ENCODE data around the gene YPEL5.

The YPEL5 gene

GRCh38 chr2:30157616-30158015, 10.8 kb downstream of the YPEL5 start:
- no peaks in the 10 kb centered on the region for H3K36me3 ChIP-seq (ENCODE audit: insufficient read depth)
- peaks cover 40% of the 10 kb centered on the region for H3K4me1 ChIP-seq (ENCODE audit: low read depth, poor library complexity, severe bottlenecking)
- no peak overlapping the region for H3K9ac ChIP-seq
- no peak overlapping the region for H3K4me3 ChIP-seq (IDR thresholded peaks at IDR 0.05; ENCODE audit: insufficient read depth, low read depth, low read length)
- H3K27me3 ChIP-seq (ENCODE audit: insufficient read depth, low read depth), result no peaks in the 10 kb centered on the region
- TF ChIP-seq CTCF (conservative IDR thresholded peaks at IDR 0.05; ENCODE audit: low read depth, low read length), result no peak
- H2AFZ ChIP-seq (ENCODE audit: low read depth), result no peak overlapping the region
- no peaks in the 10 kb centered on the region for H4K20me1 ChIP-seq (ENCODE audit: insufficient read depth)
- no peak overlapping the region for H3K27ac ChIP-seq
- no peak overlapping the region for H3K4me2 ChIP-seq
- H3K79me2 ChIP-seq (ENCODE audit: insufficient read depth, low read depth), result no peaks in the 10 kb centered on the region

- Histone ChIP-seq H3K36me3 (ENCODE audit: insufficient read depth) (no peaks in the 10 kb centered on the region), H3K4me1 (ENCODE audit: low read depth, poor library complexity, severe bottlenecking) (peaks cover 58% of the 10 kb centered on the region), H4K20me1 (ENCODE audit: insufficient read depth) (no peaks in the 10 kb centered on the region), H3K4me3 (IDR thresholded peaks at IDR 0.05; ENCODE audit: insufficient read depth, low read depth, low read length) (no peak overlapping the region), H2AFZ (ENCODE audit: low read depth) (no peak overlapping the region), H3K27me3 (ENCODE audit: insufficient read depth, low read depth) (no peaks in the 10 kb centered on the region), H3K9ac (no peak overlapping the region), H3K79me2 (ENCODE audit: insufficient read depth, low read depth) (no peaks in the 10 kb centered on the region), H3K27ac (peak overlapping the region; percentile 21; the same call in 1 of the 2 replicates), H3K4me2 (peak overlapping the region; percentile 20)
- TF ChIP-seq CTCF (conservative IDR thresholded peaks at IDR 0.05; ENCODE audit: low read depth, low read length), result no peak
These were observed 13.0 kb downstream of the YPEL5 start for GRCh38 chr2:30159766-30160165.

GRCh38 chr2:30161929-30162706, 15.3 kb downstream of the YPEL5 start:
- no peaks in the 10 kb centered on the region for H4K20me1 ChIP-seq (ENCODE audit: insufficient read depth)
- peak overlapping the region; percentile 52 for H3K4me2 ChIP-seq
- TF ChIP-seq CTCF (conservative IDR thresholded peaks at IDR 0.05; ENCODE audit: low read depth, low read length), result no peak
- no peak overlapping the region for H2AFZ ChIP-seq (ENCODE audit: low read depth)
- no peaks in the 10 kb centered on the region for H3K36me3 ChIP-seq (ENCODE audit: insufficient read depth)
- H3K9ac ChIP-seq, result no peak overlapping the region
- H3K27ac ChIP-seq, result peak overlapping the region; percentile 11; the same call in 1 of the 2 replicates
- H3K79me2 ChIP-seq (ENCODE audit: insufficient read depth, low read depth), result no peaks in the 10 kb centered on the region
- peaks cover 65% of the 10 kb centered on the region for H3K4me1 ChIP-seq (ENCODE audit: low read depth, poor library complexity, severe bottlenecking)
- no peaks in the 10 kb centered on the region for H3K27me3 ChIP-seq (ENCODE audit: insufficient read depth, low read depth)
- H3K4me3 ChIP-seq (IDR thresholded peaks at IDR 0.05; ENCODE audit: insufficient read depth, low read depth, low read length), result no peak overlapping the region

- Histone ChIP-seq H3K36me3 (ENCODE audit: insufficient read depth) (no peaks in the 10 kb centered on the region), H2AFZ (ENCODE audit: low read depth) (no peak overlapping the region), H3K79me2 (ENCODE audit: insufficient read depth, low read depth) (no peaks in the 10 kb centered on the region), H3K4me3 (IDR thresholded peaks at IDR 0.05; ENCODE audit: insufficient read depth, low read depth, low read length) (no peak overlapping the region), H3K27ac (peak overlapping the region; percentile 11; the same call in 1 of the 2 replicates), H3K27me3 (ENCODE audit: insufficient read depth, low read depth) (no peaks in the 10 kb centered on the region), H3K4me2 (peak overlapping the region; percentile 52), H4K20me1 (ENCODE audit: insufficient read depth) (no peaks in the 10 kb centered on the region), H3K9ac (no peak overlapping the region), H3K4me1 (ENCODE audit: low read depth, poor library complexity, severe bottlenecking) (peaks cover 65% of the 10 kb centered on the region)
- no peak for TF ChIP-seq CTCF (conservative IDR thresholded peaks at IDR 0.05; ENCODE audit: low read depth, low read length)
These were observed 16.0 kb downstream of the YPEL5 start for GRCh38 chr2:30162806-30163205.
